Activated naive CD4-positive, alpha-beta T cell treated with anti-CD3 and anti-CD28 coated beads, Interleukin-2, amount 10 ng/mL, durations not matched to agents 7 days and 5 days (primary cell): ENCODE measurements around the gene MFN1.
A peak's percentile ranks its signal among the peaks of the same experiment; 100 is the strongest.
"Not testable (repeated sequence)": the region's sequence is repeated elsewhere in the genome, so short reads cannot be mapped to it uniquely, and the experiment has no call there.

ENCODE experiments used
- CTCF ChIA-PET: fragments of 350-600 bp; sonication (Branson Sonifier 250); formaldehyde crosslinking; loops from one replicate; lab custom pipeline; 2021; ENCODE audit warnings: antibody characterized with exemption; lab: Charles Lee
- DNase-seq: peaks from one replicate; pipeline ENCODE4 v3.0.0-alpha.2; 2020
- H3K27ac Mint-ChIP-seq: one replicate; pipeline ENCODE4 v1.8.0; 2021; ENCODE audit warnings: mild to moderate bottlenecking, moderate library complexity, mixed read lengths
- H3K27me3 Mint-ChIP-seq: one replicate; pipeline ENCODE4 v1.8.0; 2021; ENCODE audit warnings: mild to moderate bottlenecking, mixed read lengths
- H3K36me3 Mint-ChIP-seq: one replicate; pipeline ENCODE4 v1.8.0; 2021; ENCODE audit warnings: mixed read lengths
- H3K4me1 Mint-ChIP-seq: one replicate; pipeline ENCODE4 v1.8.0; 2021; ENCODE audit warnings: mixed read lengths
- H3K4me3 Mint-ChIP-seq: one replicate; pipeline ENCODE4 v1.8.0; 2021; ENCODE audit warnings: mild to moderate bottlenecking, moderate library complexity, mixed read lengths
- H3K9me3 Mint-ChIP-seq: one replicate; pipeline ENCODE4 v1.8.0; 2021; ENCODE audit warnings: mixed read lengths

Gene MFN1

GRCh38 chr3:179347345-179348194 is at the start of gene MFN1:
TSS of gene MFN1 (plus strand) at chr3:179347709. CDS start at chr3:179348852, 1,143 bp downstream.
- peaks cover 19% of the 10 kb centered on the region for H3K36me3 Mint-ChIP-seq
- CTCF ChIA-PET: interaction anchor here (1.2 to 2.2 kb wide), 4 partner anchors 22 to 216 kb away, joined by 3 to 8 read pairs (median 4); no protein-coding TSS in a partner anchor

GRCh38 chr3:179297971-179298725 is 49.4 kb upstream of the MFN1 start:
- no peak overlapping the region for H3K4me3 Mint-ChIP-seq
- H3K9me3 Mint-ChIP-seq: peaks cover 2% of the 10 kb centered on the region
- CTCF ChIA-PET: no interaction called here
- no peak for DNase-seq
- H3K27me3 Mint-ChIP-seq: peaks cover 8% of the 10 kb centered on the region
- no peaks in the 10 kb centered on the region for H3K4me1 Mint-ChIP-seq
- no peaks in the 10 kb centered on the region for H3K36me3 Mint-ChIP-seq
- no peak overlapping the region for H3K27ac Mint-ChIP-seq

More at GRCh38 chr3:179347345-179348194, at the start of gene MFN1:
- peaks cover 18% of the 10 kb centered on the region for H3K4me1 Mint-ChIP-seq
- H3K27me3 Mint-ChIP-seq: no peaks in the 10 kb centered on the region
- H3K27ac Mint-ChIP-seq: peak within 1 kb of the TSS; percentile 88
- DNase-seq: peak; percentile 95
- no peaks in the 10 kb centered on the region for H3K9me3 Mint-ChIP-seq
- peak within 1 kb of the TSS; percentile 94 for H3K4me3 Mint-ChIP-seq

- CTCF ChIA-PET: no interaction called here
- no peaks in the 10 kb centered on the region for H3K36me3 Mint-ChIP-seq
- no peak overlapping the region for H3K4me3 Mint-ChIP-seq
- H3K27me3 Mint-ChIP-seq: peaks cover 8% of the 10 kb centered on the region
- no peak overlapping the region for H3K27ac Mint-ChIP-seq
- no peak for DNase-seq
- no peaks in the 10 kb centered on the region for H3K4me1 Mint-ChIP-seq
- peaks cover 2% of the 10 kb centered on the region for H3K9me3 Mint-ChIP-seq
Measured at GRCh38 chr3:179299316-179299715, 48.2 kb upstream of the MFN1 start.

- no peak for DNase-seq
- CTCF ChIA-PET: no interaction called here
- Mint-ChIP-seq H3K4me3 (no peak overlapping the region), H3K36me3 (no peaks in the 10 kb centered on the region), H3K27me3 (peaks cover 5% of the 10 kb centered on the region), H3K9me3 (peaks cover 2% of the 10 kb centered on the region), H3K27ac (no peak overlapping the region), H3K4me1 (no peaks in the 10 kb centered on the region)
Measured at GRCh38 chr3:179299999-179300613, 47.4 kb upstream of the MFN1 start.

- Mint-ChIP-seq H3K9me3 (peaks cover 2% of the 10 kb centered on the region), H3K4me1 (no peaks in the 10 kb centered on the region), H3K36me3 (no peaks in the 10 kb centered on the region), H3K4me3 (no peak overlapping the region), H3K27me3 (peaks cover 6% of the 10 kb centered on the region), H3K27ac (no peak overlapping the region)
- no peak for DNase-seq
- CTCF ChIA-PET: interaction anchor here (0.6 kb wide), 1 partner anchor 286 kb away, joined by 3 read pairs; no protein-coding TSS in a partner anchor
Measured at GRCh38 chr3:179301645-179302044, 45.9 kb upstream of the MFN1 start.

GRCh38 chr3:179302111-179302510 is 45.4 kb upstream of the MFN1 start:
- DNase-seq: no peak
- Mint-ChIP-seq H3K27me3 (peaks cover 4% of the 10 kb centered on the region), H3K27ac (no peak overlapping the region), H3K9me3 (peaks cover 2% of the 10 kb centered on the region), H3K4me3 (no peak overlapping the region), H3K4me1 (no peaks in the 10 kb centered on the region), H3K36me3 (no peaks in the 10 kb centered on the region)
- CTCF ChIA-PET: interaction anchor here (0.6 kb wide), 1 partner anchor 286 kb away, joined by 3 read pairs; no protein-coding TSS in a partner anchor

- DNase-seq: no peak
- CTCF ChIA-PET: no interaction called here
- Mint-ChIP-seq H3K4me1 (no peaks in the 10 kb centered on the region), H3K9me3 (no peaks in the 10 kb centered on the region), H3K27ac (no peak overlapping the region), H3K4me3 (no peak overlapping the region), H3K36me3 (no peaks in the 10 kb centered on the region), H3K27me3 (peaks cover 4% of the 10 kb centered on the region)
Measured at GRCh38 chr3:179304605-179305004, 42.9 kb upstream of the MFN1 start.

GRCh38 chr3:179307362-179307761 is 40.1 kb upstream of the MFN1 start:
- H3K36me3 Mint-ChIP-seq, H3K4me3 Mint-ChIP-seq, DNase-seq, H3K4me1 Mint-ChIP-seq, H3K27me3 Mint-ChIP-seq, H3K27ac Mint-ChIP-seq, CTCF ChIA-PET, H3K9me3 Mint-ChIP-seq: not testable (repeated sequence)

GRCh38 chr3:179308001-179308400 is 39.5 kb upstream of the MFN1 start:
- no peaks in the 10 kb centered on the region for H3K36me3 Mint-ChIP-seq
- DNase-seq: no peak
- H3K27me3 Mint-ChIP-seq: peaks cover 7% of the 10 kb centered on the region
- no peaks in the 10 kb centered on the region for H3K4me1 Mint-ChIP-seq
- no peaks in the 10 kb centered on the region for H3K9me3 Mint-ChIP-seq
- no peak overlapping the region for H3K4me3 Mint-ChIP-seq
- H3K27ac Mint-ChIP-seq: no peak overlapping the region
- CTCF ChIA-PET: no interaction called here

- H3K27me3 Mint-ChIP-seq: peaks cover 12% of the 10 kb centered on the region
- H3K4me3 Mint-ChIP-seq: no peak overlapping the region
Measured at GRCh38 chr3:179309225-179310078, 38.1 kb upstream of the MFN1 start.

GRCh38 chr3:179318876-179319275 is 28.6 kb upstream of the MFN1 start:
- no peak for DNase-seq
- no peaks in the 10 kb centered on the region for H3K36me3 Mint-ChIP-seq
- CTCF ChIA-PET: interaction anchor here (0.6 to 3.9 kb wide), 4 partner anchors 146 to 303 kb away, joined by 3 to 19 read pairs (median 7); partner anchors contain the start of gene PIK3CA
- H3K4me3 Mint-ChIP-seq: no peak overlapping the region
- H3K27me3 Mint-ChIP-seq: peaks cover 18% of the 10 kb centered on the region
- no peak overlapping the region for H3K27ac Mint-ChIP-seq
- H3K9me3 Mint-ChIP-seq: no peaks in the 10 kb centered on the region
- peaks cover 37% of the 10 kb centered on the region for H3K4me1 Mint-ChIP-seq

More at GRCh38 chr3:179309225-179310078, 38.1 kb upstream of the MFN1 start:
- Mint-ChIP-seq H3K36me3 (no peaks in the 10 kb centered on the region), H3K9me3 (no peaks in the 10 kb centered on the region), H3K4me1 (no peaks in the 10 kb centered on the region), H3K27ac (no peak overlapping the region)
- CTCF ChIA-PET: no interaction called here
- DNase-seq: no peak

- peak; percentile 33 for DNase-seq
- CTCF ChIA-PET: interaction anchor here (0.7 to 3.9 kb wide), 15 partner anchors 9 to 306 kb away, joined by 3 to 24 read pairs (median 4); partner anchors contain the start of genes PIK3CA and ZMAT3
- Mint-ChIP-seq H3K36me3 (peaks cover 5% of the 10 kb centered on the region), H3K4me3 (peak overlapping the region; percentile 78), H3K4me1 (peaks cover 38% of the 10 kb centered on the region), H3K27me3 (peaks cover 15% of the 10 kb centered on the region), H3K27ac (peak overlapping the region; percentile 88), H3K9me3 (no peaks in the 10 kb centered on the region)
Measured at GRCh38 chr3:179321668-179322285, 25.7 kb upstream of the MFN1 start.
